Memory B cell (primary cell): ENCODE measurements around the gene FBXW8.

Source experiments
- ATAC-seq: fragments of 150-1000 bp; cut with Tn5 transposase; 2 replicates; pipeline ENCODE4 v1.10.0; 2021; ENCODE audit warnings: low read depth, mild to moderate bottlenecking, moderate library complexity
- DNase-seq, 2 donors: peaks; one replicate each; pipeline ENCODE4 v3.0.0; 2022; ENCODE audit warnings: low spot score in 2 of 2
- H3K27ac Mint-ChIP-seq: one replicate; pipeline ENCODE4 v1.8.0; 2022; ENCODE audit warnings: mild to moderate bottlenecking, moderate library complexity, mixed read lengths
- H3K27me3 Mint-ChIP-seq: one replicate; pipeline ENCODE4 v1.8.0; 2022; ENCODE audit warnings: mixed read lengths
- H3K36me3 Mint-ChIP-seq: one replicate; pipeline ENCODE4 v1.8.0; 2022; ENCODE audit warnings: mild to moderate bottlenecking, mixed read lengths
- H3K4me1 Mint-ChIP-seq: one replicate; pipeline ENCODE4 v1.8.0; 2022; ENCODE audit warnings: mixed read lengths
- H3K4me3 Mint-ChIP-seq: one replicate; pipeline ENCODE4 v1.8.0; 2022; ENCODE audit warnings: mild to moderate bottlenecking, moderate library complexity, mixed read lengths
- H3K9me3 Mint-ChIP-seq: one replicate; pipeline ENCODE4 v1.8.0; 2022; ENCODE audit warnings: mixed read lengths

The FBXW8 gene

GRCh38 chr12:117026921-117027250, 116.1 kb downstream of the FBXW8 start:
- DNase-seq: no peak
- Mint-ChIP-seq H3K36me3 (peaks cover 32% of the 10 kb centered on the region), H3K27ac (no peak overlapping the region), H3K4me3 (no peak overlapping the region), H3K27me3 (no peaks in the 10 kb centered on the region), H3K4me1 (peaks cover 7% of the 10 kb centered on the region), H3K9me3 (no peaks in the 10 kb centered on the region)
- ATAC-seq: no peak

- H3K36me3 Mint-ChIP-seq: peaks cover 32% of the 10 kb centered on the region
- no peak for ATAC-seq
- H3K4me1 Mint-ChIP-seq: peaks cover 12% of the 10 kb centered on the region
- no peak overlapping the region for H3K27ac Mint-ChIP-seq
- DNase-seq: no peak
- H3K27me3 Mint-ChIP-seq: peaks cover 2% of the 10 kb centered on the region
- no peaks in the 10 kb centered on the region for H3K9me3 Mint-ChIP-seq
- no peak overlapping the region for H3K4me3 Mint-ChIP-seq
These were observed 116.7 kb downstream of the FBXW8 start for GRCh38 chr12:117027251-117028086.

GRCh38 chr12:117028254-117028653, 117.5 kb downstream of the FBXW8 start:
- H3K36me3 Mint-ChIP-seq: peaks cover 29% of the 10 kb centered on the region
- H3K4me3 Mint-ChIP-seq: no peak overlapping the region
- peaks cover 2% of the 10 kb centered on the region for H3K27me3 Mint-ChIP-seq
- DNase-seq (no peak), ATAC-seq (no peak)
- no peak overlapping the region for H3K27ac Mint-ChIP-seq
- H3K9me3 Mint-ChIP-seq: no peaks in the 10 kb centered on the region
- peaks cover 14% of the 10 kb centered on the region for H3K4me1 Mint-ChIP-seq

- DNase-seq (no peak), ATAC-seq (no peak)
- no peaks in the 10 kb centered on the region for H3K9me3 Mint-ChIP-seq
- H3K4me3 Mint-ChIP-seq: no peak overlapping the region
- peaks cover 2% of the 10 kb centered on the region for H3K27me3 Mint-ChIP-seq
- H3K4me1 Mint-ChIP-seq: peaks cover 19% of the 10 kb centered on the region
- H3K36me3 Mint-ChIP-seq: peaks cover 25% of the 10 kb centered on the region
- no peak overlapping the region for H3K27ac Mint-ChIP-seq
These were observed 119.6 kb downstream of the FBXW8 start for GRCh38 chr12:117030187-117030900.

GRCh38 chr12:117031843-117032592, 121.3 kb downstream of the FBXW8 start:
- H3K27ac Mint-ChIP-seq: no peak overlapping the region
- peak; percentile 59 for ATAC-seq
- peaks cover 15% of the 10 kb centered on the region for H3K4me1 Mint-ChIP-seq
- peak overlapping the region; percentile 72 for H3K4me3 Mint-ChIP-seq
- peaks cover 2% of the 10 kb centered on the region for H3K27me3 Mint-ChIP-seq
- no peak for DNase-seq
- peaks cover 15% of the 10 kb centered on the region for H3K36me3 Mint-ChIP-seq
- no peaks in the 10 kb centered on the region for H3K9me3 Mint-ChIP-seq

- no peak for DNase-seq
- H3K36me3 Mint-ChIP-seq: peaks cover 13% of the 10 kb centered on the region
- peak; percentile 66 for ATAC-seq
- peaks cover 15% of the 10 kb centered on the region for H3K4me1 Mint-ChIP-seq
- no peak overlapping the region for H3K27ac Mint-ChIP-seq
- peaks cover 2% of the 10 kb centered on the region for H3K27me3 Mint-ChIP-seq
- H3K4me3 Mint-ChIP-seq: peak overlapping the region; percentile 72
- H3K9me3 Mint-ChIP-seq: no peaks in the 10 kb centered on the region
These were observed 122.0 kb downstream of the FBXW8 start for GRCh38 chr12:117032593-117033381.

GRCh38 chr12:117033382-117034221, 122.9 kb downstream of the FBXW8 start:
- Mint-ChIP-seq H3K36me3 (peaks cover 8% of the 10 kb centered on the region), H3K27ac (no peak overlapping the region), H3K4me3 (peak overlapping the region; percentile 14), H3K9me3 (no peaks in the 10 kb centered on the region), H3K27me3 (peaks cover 2% of the 10 kb centered on the region), H3K4me1 (peaks cover 15% of the 10 kb centered on the region)
- ATAC-seq: no peak
- DNase-seq: no peak

- ATAC-seq: no peak
These were observed 123.5 kb downstream of the FBXW8 start for GRCh38 chr12:117034249-117034648.

GRCh38 chr12:117034701-117035151, 124.0 kb downstream of the FBXW8 start:
- H3K9me3 Mint-ChIP-seq: no peaks in the 10 kb centered on the region
- ATAC-seq: no peak
- peaks cover 2% of the 10 kb centered on the region for H3K27me3 Mint-ChIP-seq
- H3K36me3 Mint-ChIP-seq: peaks cover 3% of the 10 kb centered on the region
- H3K27ac Mint-ChIP-seq: no peak overlapping the region
- no peak for DNase-seq
- peaks cover 15% of the 10 kb centered on the region for H3K4me1 Mint-ChIP-seq
- H3K4me3 Mint-ChIP-seq: no peak overlapping the region

More at GRCh38 chr12:117034249-117034648, 123.5 kb downstream of the FBXW8 start:
- H3K36me3 Mint-ChIP-seq: peaks cover 3% of the 10 kb centered on the region
- no peak for DNase-seq
- H3K4me1 Mint-ChIP-seq: peaks cover 15% of the 10 kb centered on the region
- H3K27ac Mint-ChIP-seq: no peak overlapping the region
- H3K9me3 Mint-ChIP-seq: no peaks in the 10 kb centered on the region
- H3K4me3 Mint-ChIP-seq: no peak overlapping the region
- H3K27me3 Mint-ChIP-seq: peaks cover 2% of the 10 kb centered on the region

GRCh38 chr12:117035287-117035686, 124.5 kb downstream of the FBXW8 start:
- Mint-ChIP-seq H3K9me3 (no peaks in the 10 kb centered on the region), H3K27ac (no peak overlapping the region), H3K4me3 (no peak overlapping the region), H3K36me3 (peaks cover 2% of the 10 kb centered on the region), H3K4me1 (peaks cover 15% of the 10 kb centered on the region), H3K27me3 (peaks cover 2% of the 10 kb centered on the region)
- no peak for DNase-seq
- ATAC-seq: no peak

GRCh38 chr12:117036046-117036445, 125.3 kb downstream of the FBXW8 start:
- no peak overlapping the region for H3K27ac Mint-ChIP-seq
- no peaks in the 10 kb centered on the region for H3K36me3 Mint-ChIP-seq
- peaks cover 17% of the 10 kb centered on the region for H3K4me1 Mint-ChIP-seq
- ATAC-seq (no peak), DNase-seq (no peak)
- H3K9me3 Mint-ChIP-seq: no peaks in the 10 kb centered on the region
- H3K4me3 Mint-ChIP-seq: no peak overlapping the region
- H3K27me3 Mint-ChIP-seq: peaks cover 2% of the 10 kb centered on the region

GRCh38 chr12:117036547-117036946, 125.8 kb downstream of the FBXW8 start:
- ATAC-seq: no peak

More at GRCh38 chr12:117036547-117036946, 125.8 kb downstream of the FBXW8 start:
- DNase-seq: no peak
- H3K27ac Mint-ChIP-seq: no peak overlapping the region
- H3K4me3 Mint-ChIP-seq: no peak overlapping the region
- peaks cover 2% of the 10 kb centered on the region for H3K27me3 Mint-ChIP-seq
- peaks cover 14% of the 10 kb centered on the region for H3K4me1 Mint-ChIP-seq
- H3K36me3 Mint-ChIP-seq: no peaks in the 10 kb centered on the region
- H3K9me3 Mint-ChIP-seq: no peaks in the 10 kb centered on the region
